Transverse colon (tissue), 4 donors: ENCODE measurements around the gene SLC6A4. TPM values are rescaled to one million over a fixed set of nuclear protein-coding genes. Genes with fewer than 3 reads are reported as not detected.
"Not testable (repeated sequence)": the region's sequence is repeated elsewhere in the genome, so short reads cannot be mapped to it uniquely, and the experiment has no call there.

Experiments
- DNase-seq: peaks from one replicate; pipeline ENCODE4 v3.0.0-alpha.2; 2019
- H3K27ac ChIP-seq, 4 donors: fragments of 200-600 bp; sonication (generic); 2 replicates each; pipeline ENCODE4 v1.5.1; 2016 to 2018; ENCODE audit warnings: inconsistent platforms in 4 of 4
- H3K27me3 ChIP-seq: fragments of 200-600 bp; sonication (generic); 2 replicates; pipeline ENCODE4 v1.5.1; 2017; ENCODE audit warnings: inconsistent platforms
- H3K36me3 ChIP-seq, 4 donors: fragments of 200-600 bp; sonication (generic); 2 replicates each; pipeline ENCODE4 v1.5.1; 2017 to 2019; ENCODE audit warnings: inconsistent platforms in 4 of 4
- H3K4me1 ChIP-seq, 4 donors: fragments of 200-600 bp; sonication (generic); 2 replicates each; pipeline ENCODE4 v1.5.1; 2017 to 2020; ENCODE audit warnings: inconsistent platforms in 4 of 4
- H3K4me3 ChIP-seq, 4 donors: fragments of 200-600 bp; sonication (generic); 1 replicate in 1 of 4; 2 replicates in 3 of 4; pipeline versions ENCODE4 v1.5.1 to v1.6.1; 2017 to 2019; ENCODE audit warnings: inconsistent platforms in 4 of 4
- H3K9me3 ChIP-seq, 2 donors: fragments of 200-600 bp; sonication (generic); 2 replicates each; pipeline ENCODE4 v1.5.1; 2017 to 2019; ENCODE audit warnings: inconsistent platforms in 2 of 2
- CTCF ChIP-seq, 5 experiments: fragments of 200-600 bp in 3 of 5; fragments of 450-650 bp in 2 of 5; sonication (generic) in 3 of 5; IDR thresholded peaks; 1 replicate in 2 of 5; 2 replicates in 3 of 5; pipeline ENCODE4 v1.5.1; 2016 to 2017; ENCODE audit warnings: antibody characterized with exemption in 5 of 5, inconsistent platforms in 3 of 5, mild to moderate bottlenecking in 2 of 5, moderate library complexity in 1 of 5
- EP300 ChIP-seq: sonication (generic); formaldehyde crosslinking; IDR thresholded peaks from one replicate; pipeline ENCODE4 v1.6.1; 2017; ENCODE audit warnings: antibody characterized with exemption, low read depth
- POLR2A ChIP-seq: fragments of 450-650 bp; IDR thresholded peaks from one replicate; pipeline ENCODE4 v1.6.1; 2016; ENCODE audit warnings: antibody characterized with exemption, mild to moderate bottlenecking, moderate library complexity
- POLR2AphosphoS5 ChIP-seq, 3 donors: sonication (generic); formaldehyde crosslinking; IDR thresholded peaks; one replicate each; pipeline ENCODE4 v1.6.1; 2016; ENCODE audit warnings: antibody characterized with exemption in 3 of 3
- WGBS, 2 donors: methylation state at CpG; one replicate each; pipeline ENCODE4 v1.1.5; 2018; ENCODE audit warnings: low coverage in 1 of 2; 5-methylcytosine and 5-hydroxymethylcytosine counted together
- in situ Hi-C, 4 donors: fragments of 200-750 bp; cut with MboI; loops; one replicate each; pipeline versions ENCODE4 v1.15.0 to v1.15.1; 2017; ENCODE audit warnings: low sequenced_read_pairs in 3 of 4, low pct_ligation_motif_present in 1 of 4, low pct_unique_long_range_greater_than_20kb in 1 of 4
- intact Hi-C: fragments of 100-400 bp; cut with DNase I; formaldehyde crosslinking; loops from one replicate; pipeline ENCODE4 v1.15.1; 2023; ENCODE audit warnings: low total_unique reads
- small RNA-seq, 4 donors: library from RNA; depleted of rRNA; stranded (forward); fragments of <200 nt; gene quantifications; one replicate each; pipeline ENCODE3, GENCODE V24; 2016
- total RNA-seq, 4 donors: library from RNA; depleted of rRNA; stranded (reverse); fragments of >200 nt; gene quantifications; one replicate each; pipeline ENCODE4 v1.1.0, GENCODE V29; 2016

Gene SLC6A4
- total RNA-seq, 4 donors from 2014 or later: 0.16 to 4.8 TPM; not detected in 2

DNA sequence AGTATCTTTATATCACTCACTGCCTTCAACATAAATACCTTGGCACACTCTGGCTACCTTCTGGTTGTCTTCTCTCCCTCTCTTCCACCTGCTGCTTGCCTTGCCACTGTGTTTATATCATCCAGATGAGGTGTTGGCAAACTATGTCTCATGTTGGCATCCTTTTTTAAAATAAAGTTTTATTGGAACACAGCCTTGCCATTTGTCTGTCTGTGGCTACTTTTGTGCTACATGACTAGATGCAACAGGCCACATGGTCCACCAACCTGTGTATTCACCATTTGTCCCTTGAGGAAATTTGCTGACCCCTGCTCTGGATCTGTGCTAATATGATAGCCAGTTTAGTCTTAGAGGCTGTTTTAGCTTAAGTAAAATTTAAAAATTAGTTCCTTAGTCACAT is 82.0 kb downstream of the SLC6A4 start:
- TF ChIP-seq POLR2A: no peak
- TF ChIP-seq CTCF (IDR thresholded peaks at IDR 0.05): no peak
- no peak for TF ChIP-seq EP300
- TF ChIP-seq POLR2AphosphoS5 (IDR thresholded peaks at IDR 0.05): no peak
- H3K36me3 ChIP-seq: no peaks in the 10 kb centered on the region
- H3K27me3 ChIP-seq: no peaks in the 10 kb centered on the region
- no peak overlapping the region for H3K4me3 ChIP-seq
- no peak overlapping the region for H3K27ac ChIP-seq
- DNase-seq: no peak
- H3K4me1 ChIP-seq: peaks cover 0 to 2% (median 0%) of the 10 kb centered on the region in 4 donors
- in situ Hi-C loops (no loop called here), intact Hi-C loops (no loop called here)
- no peaks in the 10 kb centered on the region for H3K9me3 ChIP-seq

- no peak for DNase-seq
- H3K4me1 ChIP-seq: peaks cover 0 to 8% (median 0%) of the 10 kb centered on the region in 4 donors
- no peak overlapping the region for H3K4me3 ChIP-seq
- no peaks in the 10 kb centered on the region for H3K27me3 ChIP-seq
- WGBS, 2 donors: 92 to 95% methylated on average over 3 to 4 of the region's 4 CpGs
- H3K27ac ChIP-seq: no peak overlapping the region
- no peaks in the 10 kb centered on the region for H3K36me3 ChIP-seq
- H3K9me3 ChIP-seq: no peaks in the 10 kb centered on the region
- TF ChIP-seq POLR2AphosphoS5 (IDR thresholded peaks at IDR 0.05): no peak
- intact Hi-C loops (no loop called here), in situ Hi-C loops (no loop called here)
Measured at GRCh38 chr17:30151471-30151870, 84.0 kb downstream of the SLC6A4 start.

DNA sequence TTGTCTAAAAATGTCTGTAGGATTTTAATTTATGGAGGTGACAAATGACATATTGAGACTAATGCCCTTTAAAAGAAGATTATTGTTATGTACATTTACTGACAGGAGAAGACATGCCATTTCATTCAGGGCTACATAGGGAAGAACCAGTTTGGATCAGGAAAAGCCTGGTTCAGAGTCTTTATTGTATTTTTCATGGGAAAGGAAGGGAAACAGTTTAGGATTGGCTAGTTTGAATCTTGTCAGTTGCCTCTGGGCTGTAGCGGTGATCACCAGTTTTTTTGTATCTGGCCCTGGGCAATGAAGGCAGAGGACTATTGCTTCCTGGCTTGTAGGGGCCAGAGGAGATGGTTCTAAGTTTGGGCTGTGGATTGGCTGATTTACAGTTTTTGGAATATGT is 87.1 kb downstream of the SLC6A4 start:
- no peak for DNase-seq
- Histone ChIP-seq H3K36me3 (no peaks in the 10 kb centered on the region), H3K9me3 (no peaks in the 10 kb centered on the region), H3K4me1 (peaks cover 0 to 8% (median 0%) of the 10 kb centered on the region in 4 donors), H3K27me3 (no peaks in the 10 kb centered on the region), H3K27ac (no peak overlapping the region), H3K4me3 (no peak overlapping the region)
- WGBS, 2 donors: 97 to 100% methylated on average over 1 of the region's 1 CpG
- in situ Hi-C loops (no loop called here), intact Hi-C loops (no loop called here)
- TF ChIP-seq EP300 (no peak), CTCF (IDR thresholded peaks at IDR 0.05) (no peak), POLR2AphosphoS5 (IDR thresholded peaks at IDR 0.05) (no peak), POLR2A (no peak)

DNA sequence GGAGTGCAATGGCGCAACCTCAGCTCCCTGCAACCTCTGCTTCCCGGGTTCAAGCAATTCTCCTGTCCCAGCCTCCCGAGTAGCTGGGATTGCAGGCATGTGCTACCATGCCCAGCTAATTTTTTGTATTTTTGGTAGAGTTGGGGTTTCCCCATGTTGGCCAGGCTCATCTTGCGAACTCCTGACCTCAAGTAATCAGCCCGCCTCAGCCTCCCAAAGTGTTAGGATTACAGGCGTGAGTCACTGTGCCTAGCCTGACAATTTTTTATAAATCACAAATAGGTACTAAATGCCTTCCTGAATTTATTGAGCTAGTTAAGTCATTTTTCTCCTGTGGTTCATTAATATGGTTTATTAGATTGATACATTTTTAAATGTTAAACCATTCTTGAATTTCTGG is 87.6 kb downstream of the SLC6A4 start:
- H3K27me3 ChIP-seq, H3K36me3 ChIP-seq, intact Hi-C loops, H3K4me1 ChIP-seq, H3K4me3 ChIP-seq, in situ Hi-C loops, H3K27ac ChIP-seq, DNase-seq, H3K9me3 ChIP-seq: not testable (repeated sequence)
- WGBS, 2 donors: 67 to 87% methylated on average over 1 to 6 of the region's 6 CpGs

Small RNA genes lying within 50 kb of the gene (small RNA-seq; reads per million reads assigned to genes)
- 88.4 to 284 (median 215) reads per million in 4 donors for gene RF00154

Other genes starting within 250 kb of the SLC6A4 start
- gene NSRP1, start 118.9 kb downstream of the SLC6A4 start, total RNA-seq: 10 to 100 TPM; 16.2 to 60.2 (median 42.7) TPM
- 10 to 100 TPM; 13.5 to 32.1 (median 20.4) TPM for gene BLMH, start 56.2 kb upstream of the SLC6A4 start, total RNA-seq
- 100 to 1,000 TPM in 3 of 4 donors, under 1 TPM in 1; 0.80 to 488 (median 131) TPM for gene TMIGD1, start 98.4 kb upstream of the SLC6A4 start, total RNA-seq
- 100 to 1,000 TPM in 3 of 4 donors, 10 to 100 TPM in 1; 92.0 to 488 (median 105) TPM for gene CPD, start 143.2 kb upstream of the SLC6A4 start, total RNA-seq
- 10 to 100 TPM; 27.3 to 56.1 (median 42.1) TPM for gene GOSR1, start 241.7 kb upstream of the SLC6A4 start, total RNA-seq